Measurements from ENCODE around the gene MXRA8.

DNA sequence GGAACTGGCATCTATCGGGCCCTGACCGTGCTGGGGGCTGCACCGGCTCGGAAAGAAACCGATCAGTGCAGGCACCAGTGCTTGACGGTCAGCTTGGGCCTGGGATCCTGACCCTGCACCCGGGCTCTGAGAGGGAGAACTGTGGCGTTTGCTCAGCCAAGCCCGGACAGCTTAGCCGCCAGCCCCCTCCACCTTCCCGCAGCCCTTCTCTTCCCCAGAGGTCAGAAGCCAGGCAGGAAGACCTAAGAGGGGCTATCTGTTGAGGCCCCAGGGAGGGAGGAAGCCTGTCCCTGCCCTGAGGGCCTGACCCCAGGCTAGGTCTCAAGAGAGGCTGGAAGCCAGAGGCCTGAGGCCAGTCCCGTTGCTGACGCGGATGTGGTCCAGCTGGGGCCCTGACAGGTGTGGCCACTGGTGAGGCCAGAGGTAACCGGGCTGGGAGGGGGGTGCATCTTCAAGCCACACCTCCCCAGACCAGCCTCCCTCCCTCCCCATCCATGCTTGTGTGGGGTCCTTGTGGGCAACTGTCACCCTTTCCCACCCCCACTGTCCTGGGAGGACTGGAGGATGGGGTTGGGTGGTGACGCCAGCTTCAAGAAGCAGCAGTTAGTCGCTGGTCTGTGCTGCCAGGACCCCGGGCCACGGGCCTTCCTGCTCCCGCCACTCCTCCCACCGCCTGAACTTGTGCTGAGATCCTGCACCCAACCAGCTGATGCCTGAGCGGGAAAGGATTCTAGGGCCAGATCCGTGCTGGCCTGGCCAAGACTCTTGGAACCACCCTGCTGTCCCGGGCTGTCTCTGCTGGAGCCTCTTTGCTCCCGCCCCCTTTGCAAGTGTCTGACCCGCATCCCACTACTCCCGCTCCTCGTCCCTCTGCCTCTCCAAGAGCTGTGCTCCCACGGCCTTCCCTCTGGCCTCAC lies 6.6 kb downstream of the MXRA8 start:
- TF ChIP-seq HDGF (IDR thresholded peaks at IDR 0.05; ENCODE audit: borderline replicate concordance): no peak
- TF ChIP-seq BHLHE40 (IDR thresholded peaks at IDR 0.05; ENCODE audit: borderline replicate concordance): no peak
- no peak for TF ChIP-seq FOXK2 (IDR thresholded peaks at IDR 0.05)
- TF ChIP-seq ARNT (IDR thresholded peaks at IDR 0.05): no peak
- TF ChIP-seq FOXA1 (IDR thresholded peaks at IDR 0.05): no peak
- TF ChIP-seq NFRKB (IDR thresholded peaks at IDR 0.05): no peak
- TF ChIP-seq SP1 (IDR thresholded peaks at IDR 0.05): no peak
- TF ChIP-seq SUZ12 (IDR thresholded peaks at IDR 0.05): no peak
- TF ChIP-seq TARDBP (IDR thresholded peaks at IDR 0.05): no peak
- TF ChIP-seq CTBP1 (IDR thresholded peaks at IDR 0.05; ENCODE audit: borderline replicate concordance): no peak
- no peak for TF ChIP-seq ZNF384 (IDR thresholded peaks at IDR 0.05)
- no peak for TF ChIP-seq LEF1 (IDR thresholded peaks at IDR 0.05; ENCODE audit: borderline replicate concordance)
- TF ChIP-seq, protein P1, sequence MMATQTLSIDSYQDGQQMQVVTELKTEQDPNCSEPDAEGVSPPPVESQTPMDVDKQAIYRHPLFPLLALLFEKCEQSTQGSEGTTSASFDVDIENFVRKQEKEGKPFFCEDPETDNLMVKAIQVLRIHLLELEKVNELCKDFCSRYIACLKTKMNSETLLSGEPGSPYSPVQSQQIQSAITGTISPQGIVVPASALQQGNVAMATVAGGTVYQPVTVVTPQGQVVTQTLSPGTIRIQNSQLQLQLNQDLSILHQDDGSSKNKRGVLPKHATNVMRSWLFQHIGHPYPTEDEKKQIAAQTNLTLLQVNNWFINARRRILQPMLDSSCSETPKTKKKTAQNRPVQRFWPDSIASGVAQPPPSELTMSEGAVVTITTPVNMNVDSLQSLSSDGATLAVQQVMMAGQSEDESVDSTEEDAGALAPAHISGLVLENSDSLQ (IDR thresholded peaks at IDR 0.05): no peak
- TF ChIP-seq FOXM1 (IDR thresholded peaks at IDR 0.05; ENCODE audit: borderline replicate concordance): no peak

Measured in HEK293T (cell line).